ENCODE data around the gene AK1.

Gene AK1

GRCh38 chr9:127816728-127817127 is 60.7 kb downstream of the AK1 start:
- no peak for DNase-seq

All from T-helper 2 cell (primary cell).